AG04450 (cell line): ENCODE measurements around the gene UMAD1. TPM values are rescaled to one million over a fixed set of nuclear protein-coding genes. Genes with fewer than 3 reads are reported as not detected.
"Not testable (repeated sequence)": the region's sequence is repeated elsewhere in the genome, so short reads cannot be mapped to it uniquely, and the experiment has no call there.

Experiments used
- CTCF ChIA-PET: fragments of 300-600, 350-600 bp; formaldehyde crosslinking; extraction: SDS; loops from one replicate; lab custom pipeline; 2022; ENCODE audit warnings: antibody characterized with exemption, inconsistent platforms; lab: Charles Lee
- POLR2A ChIA-PET: fragments of 350-600 bp; formaldehyde crosslinking; extraction: SDS; loops from one replicate; lab custom pipeline; 2021; ENCODE audit warnings: antibody characterized with exemption, inconsistent platforms; lab: Yijun Ruan, JAX
- DNase-seq: peaks from one replicate; pipeline ENCODE4 v3.0.0-alpha.2; 2011; ENCODE audit warnings: low read depth, low spot score
- H3K27ac ChIP-seq: one replicate; pipeline ENCODE4 v1.5.1; 2012; ENCODE audit warnings: low read depth, low read length, control low read depth
- H3K27me3 ChIP-seq: one replicate; pipeline ENCODE4 v1.6.0; 2012; ENCODE audit warnings: low read length; ENCODE audit not compliant: control insufficient read depth, insufficient read depth
- H3K4me3 ChIP-seq: 2 replicates; pipeline ENCODE4 v1.5.1; 2011; ENCODE audit warnings: mild to moderate bottlenecking, low read depth, low read length, control low read depth
- H3K9me3 ChIP-seq: 2 replicates; pipeline ENCODE4 v1.5.1; 2012; ENCODE audit warnings: low read length; ENCODE audit not compliant: control insufficient read depth, insufficient read depth
- polyA plus RNA-seq: library from polyadenylated mRNA; depleted of rRNA; stranded (reverse); fragments of >200 nt; gene quantifications from 2 replicates; pipeline ENCODE4 v1.2.3, GENCODE V29; 2011
- TF ChIP-seq, protein P1 (sequence below): IDR thresholded peaks from 2 replicates; pipeline ENCODE4 v1.5.1; 2011; ENCODE audit warnings: low read depth, low read length, control low read depth, inconsistent platforms

Gene UMAD1
- polyA plus RNA-seq, 1 experiment: 22.8 TPM

DNA sequence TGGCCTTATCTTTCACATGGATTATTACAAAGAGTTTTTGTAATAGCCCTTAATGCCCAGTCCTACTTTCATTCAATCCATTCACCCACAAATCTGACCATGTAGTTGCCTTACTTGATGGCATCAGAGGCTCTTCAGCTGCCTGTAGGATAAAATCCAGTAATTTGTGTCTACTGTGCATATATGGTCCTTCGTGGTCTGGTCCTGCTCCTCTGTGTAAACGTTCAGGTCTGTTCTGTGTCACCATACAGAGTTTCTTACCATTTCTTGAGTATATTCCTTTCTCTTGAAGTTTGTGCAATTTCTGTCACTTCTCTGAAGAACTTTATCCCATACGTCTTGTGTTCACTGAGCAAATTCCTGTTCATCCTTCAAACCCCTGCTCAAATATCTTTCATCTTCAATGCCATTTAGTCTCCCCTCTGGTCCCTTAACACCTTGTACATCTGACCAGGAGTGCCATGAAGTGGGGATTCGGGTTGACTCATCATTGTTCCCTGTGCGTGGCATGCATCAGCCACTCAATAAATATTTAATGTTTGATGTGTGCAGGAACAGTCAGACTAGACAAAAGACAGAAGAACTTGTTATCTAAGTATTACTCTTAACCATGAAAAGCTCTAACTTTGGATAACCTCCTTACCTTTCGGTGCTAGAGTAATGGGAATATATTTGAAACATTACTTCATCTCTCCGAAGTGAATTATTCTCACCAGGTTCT, 176.4 kb downstream of the UMAD1 start:
- ChIA-PET CTCF (no interaction called here), POLR2A (no interaction called here)
- Histone ChIP-seq H3K9me3 (no peaks in the 10 kb centered on the region), H3K4me3 (no peak overlapping the region), H3K27ac (no peak overlapping the region), H3K27me3 (no peaks in the 10 kb centered on the region)
- DNase-seq: no peak
- TF ChIP-seq, protein P1, sequence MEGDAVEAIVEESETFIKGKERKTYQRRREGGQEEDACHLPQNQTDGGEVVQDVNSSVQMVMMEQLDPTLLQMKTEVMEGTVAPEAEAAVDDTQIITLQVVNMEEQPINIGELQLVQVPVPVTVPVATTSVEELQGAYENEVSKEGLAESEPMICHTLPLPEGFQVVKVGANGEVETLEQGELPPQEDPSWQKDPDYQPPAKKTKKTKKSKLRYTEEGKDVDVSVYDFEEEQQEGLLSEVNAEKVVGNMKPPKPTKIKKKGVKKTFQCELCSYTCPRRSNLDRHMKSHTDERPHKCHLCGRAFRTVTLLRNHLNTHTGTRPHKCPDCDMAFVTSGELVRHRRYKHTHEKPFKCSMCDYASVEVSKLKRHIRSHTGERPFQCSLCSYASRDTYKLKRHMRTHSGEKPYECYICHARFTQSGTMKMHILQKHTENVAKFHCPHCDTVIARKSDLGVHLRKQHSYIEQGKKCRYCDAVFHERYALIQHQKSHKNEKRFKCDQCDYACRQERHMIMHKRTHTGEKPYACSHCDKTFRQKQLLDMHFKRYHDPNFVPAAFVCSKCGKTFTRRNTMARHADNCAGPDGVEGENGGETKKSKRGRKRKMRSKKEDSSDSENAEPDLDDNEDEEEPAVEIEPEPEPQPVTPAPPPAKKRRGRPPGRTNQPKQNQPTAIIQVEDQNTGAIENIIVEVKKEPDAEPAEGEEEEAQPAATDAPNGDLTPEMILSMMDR: no peak

DNA sequence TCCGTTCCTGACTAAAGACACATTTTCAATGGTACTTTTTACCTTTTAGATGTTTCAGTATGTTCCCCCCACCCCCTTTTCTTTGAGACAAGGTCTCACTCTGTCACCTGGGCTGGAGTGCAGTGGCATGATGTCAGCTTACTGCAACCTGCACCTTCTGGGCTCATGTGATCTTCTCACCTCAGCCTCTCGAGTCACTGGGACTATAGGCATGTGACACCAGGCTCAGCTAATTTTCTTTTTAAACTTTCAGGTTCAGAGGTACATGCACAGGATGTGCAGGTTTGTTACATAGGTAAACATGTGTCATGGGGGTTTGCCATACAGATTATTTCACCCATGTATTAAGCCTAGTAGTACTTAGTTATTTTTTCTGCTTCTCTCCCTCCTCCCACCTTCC, 177.2 kb downstream of the UMAD1 start:
- Histone ChIP-seq H3K27ac (no peak overlapping the region), H3K9me3 (no peaks in the 10 kb centered on the region), H3K27me3 (no peaks in the 10 kb centered on the region), H3K4me3 (no peak overlapping the region)
- DNase-seq: no peak
- ChIA-PET POLR2A (no interaction called here), CTCF (no interaction called here)
- TF ChIP-seq, protein P1: no peak

DNA sequence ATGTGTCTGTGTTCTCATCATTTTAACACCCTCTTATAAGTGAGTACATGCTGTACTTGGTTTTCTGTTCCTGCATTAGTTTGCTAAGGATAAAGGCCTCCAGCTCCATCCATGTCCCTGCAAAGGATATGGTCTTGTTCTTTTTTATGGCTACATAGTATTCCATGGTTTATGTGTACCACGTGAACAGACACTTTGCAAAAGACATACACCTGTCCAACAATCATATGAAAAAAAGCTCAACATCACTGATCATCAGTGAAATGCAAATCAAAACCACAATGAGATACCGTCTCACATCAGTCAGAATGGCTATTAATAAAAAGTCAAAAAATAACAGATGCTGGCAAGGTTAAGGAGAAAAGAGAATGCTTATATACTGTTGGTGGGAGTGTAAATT, 177.6 kb downstream of the UMAD1 start:
- CTCF ChIA-PET, H3K4me3 ChIP-seq, POLR2A ChIA-PET, H3K27ac ChIP-seq, H3K27me3 ChIP-seq, DNase-seq, H3K9me3 ChIP-seq: not testable (repeated sequence)

DNA sequence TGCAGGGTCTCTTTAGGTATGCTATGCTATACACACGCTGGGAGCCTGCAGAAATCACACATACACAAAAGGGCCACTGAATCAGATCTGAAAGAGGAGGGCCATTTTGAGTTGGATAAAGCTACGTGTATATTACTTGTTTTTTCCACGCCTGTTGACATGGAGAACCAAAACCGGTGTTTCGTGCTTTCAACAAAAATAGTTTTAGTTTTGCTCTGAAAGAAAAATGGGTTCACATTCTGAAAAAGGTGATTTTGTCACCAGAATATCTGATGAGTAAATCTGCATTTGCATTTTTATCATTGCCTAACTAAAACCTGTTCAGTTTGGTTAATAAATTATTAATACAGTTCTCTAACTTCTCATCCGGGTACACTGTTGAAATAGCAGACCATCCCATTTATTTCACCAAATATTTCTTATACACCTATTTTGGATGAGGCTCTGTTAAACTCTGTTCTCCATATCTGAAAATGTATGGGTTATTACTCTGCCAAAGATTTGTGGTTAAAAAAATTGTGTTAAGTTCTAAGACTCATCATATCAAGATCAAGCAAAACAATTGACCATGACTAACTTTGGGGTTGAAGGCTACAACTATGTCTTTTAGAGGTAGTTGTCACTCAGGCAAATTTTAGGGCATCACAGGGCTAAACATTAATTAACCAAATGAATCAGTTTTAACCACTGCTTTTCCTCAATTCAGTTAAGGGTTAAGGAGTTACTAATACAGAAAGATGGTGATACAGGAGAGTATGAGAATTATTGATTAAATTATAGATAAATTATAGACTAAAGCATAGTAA, 179.1 kb downstream of the UMAD1 start:
- ChIA-PET CTCF (no interaction called here), POLR2A (no interaction called here)
- Histone ChIP-seq H3K27ac (no peak overlapping the region), H3K4me3 (no peak overlapping the region), H3K27me3 (no peaks in the 10 kb centered on the region), H3K9me3 (no peaks in the 10 kb centered on the region)
- TF ChIP-seq, protein P1: no peak
- DNase-seq: no peak

DNA sequence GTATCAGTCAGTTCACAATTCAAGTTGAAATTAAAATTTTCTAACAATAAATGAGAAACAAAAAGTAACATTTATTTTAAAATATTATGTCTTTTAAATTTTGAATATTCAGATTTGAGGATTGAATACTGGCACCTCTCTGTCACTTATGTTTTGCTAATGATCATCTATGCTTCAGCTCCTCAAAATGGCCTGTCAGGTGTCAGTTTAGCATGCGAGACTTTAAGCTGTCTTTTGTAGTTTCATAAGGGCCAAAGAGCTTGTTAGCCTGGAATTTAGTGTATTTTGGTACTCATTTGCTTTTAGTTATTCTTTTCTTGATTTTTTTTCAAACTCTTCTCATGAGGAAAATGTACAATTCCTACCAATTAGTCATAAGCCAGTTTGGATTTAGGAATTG, 179.9 kb downstream of the UMAD1 start:
- ChIA-PET POLR2A (no interaction called here), CTCF (no interaction called here)

More for the DNA sequence above, 179.9 kb downstream of the UMAD1 start:
- no peak overlapping the region for H3K27ac ChIP-seq
- H3K9me3 ChIP-seq: no peaks in the 10 kb centered on the region
- no peak for DNase-seq
- no peaks in the 10 kb centered on the region for H3K27me3 ChIP-seq
- TF ChIP-seq, protein P1: no peak
- H3K4me3 ChIP-seq: no peak overlapping the region
